ENCODE results near the gene HUNK. TPM values are rescaled to one million over a fixed set of nuclear protein-coding genes. Genes with fewer than 3 reads are reported as not detected.

The HUNK gene
- total RNA-seq, 1 experiment from 2014 or later: not detected

- 0 out of 2 replicates have a peak, but pooled peaks cover 10% of the 10 kb centered on the region for H3K27me3 ChIP-seq (ENCODE audit: insufficient read depth, low read depth)
- intact Hi-C loops (cut with micrococcal nuclease; ENCODE audit: unreplicated experiment): no loop called here
- no peak overlapping the region for H2AFZ ChIP-seq
- H3K79me2 ChIP-seq (ENCODE audit: low read depth): no peaks in the 10 kb centered on the region
- H3K27ac ChIP-seq: no peak overlapping the region
- no peaks in the 10 kb centered on the region for H3K9me3 ChIP-seq (ENCODE audit: insufficient read depth, low read depth)
- H3K4me2 ChIP-seq: no peak overlapping the region
- no peaks in the 10 kb centered on the region for H4K20me1 ChIP-seq (ENCODE audit: insufficient read depth)
- TF ChIP-seq EZH2 (IDR thresholded peaks at IDR 0.05; ENCODE audit: low read depth) (no peak), CTCF (conservative IDR thresholded peaks at IDR 0.05) (no peak)
- BruUV-seq (replicated peaks): no TSS peak
- H3K9me2 ChIP-seq (ENCODE audit: insufficient read depth): no peaks in the 10 kb centered on the region
- CTCF ChIA-PET: no interaction called here
- H3K4me3 ChIP-seq: no peak overlapping the region
- POLR2A ChIA-PET (ENCODE audit: unreplicated experiment): no interaction called here
- DNase-seq: no peak
- H3K4me1 ChIP-seq (replicated peaks; ENCODE audit: insufficient read depth): no peaks in the 10 kb centered on the region
- H3K36me3 ChIP-seq (ENCODE audit: low read depth): no peaks in the 10 kb centered on the region
- H3F3A ChIP-seq (ENCODE audit: insufficient read depth, low read depth): no peaks in the 10 kb centered on the region
These were observed 25.1 kb upstream of the HUNK start for GRCh38 chr21:31847761-31848160.

GRCh38 chr21:31848326-31848985 is 24.4 kb upstream of the HUNK start:
- intact Hi-C loops (cut with micrococcal nuclease; ENCODE audit: unreplicated experiment): no loop called here
- no peaks in the 10 kb centered on the region for H3K4me1 ChIP-seq (replicated peaks; ENCODE audit: insufficient read depth)
- no peak overlapping the region for H3K4me2 ChIP-seq
- no peaks in the 10 kb centered on the region for H3K79me2 ChIP-seq (ENCODE audit: low read depth)
- H3K9me3 ChIP-seq (ENCODE audit: insufficient read depth, low read depth): no peaks in the 10 kb centered on the region
- no peak overlapping the region for H3K27ac ChIP-seq
- ChIA-PET POLR2A (ENCODE audit: unreplicated experiment) (no interaction called here), CTCF (no interaction called here)
- H2AFZ ChIP-seq: no peak overlapping the region
- TF ChIP-seq EZH2 (IDR thresholded peaks at IDR 0.05; ENCODE audit: low read depth) (no peak), CTCF (conservative IDR thresholded peaks at IDR 0.05) (no peak)
- H3K4me3 ChIP-seq: no peak overlapping the region
- H3K27me3 ChIP-seq (ENCODE audit: insufficient read depth, low read depth): 0 out of 2 replicates have a peak, but pooled peaks cover 10% of the 10 kb centered on the region
- H3F3A ChIP-seq (ENCODE audit: insufficient read depth, low read depth): no peaks in the 10 kb centered on the region
- DNase-seq: no peak
- no peaks in the 10 kb centered on the region for H3K36me3 ChIP-seq (ENCODE audit: low read depth)
- no peaks in the 10 kb centered on the region for H3K9me2 ChIP-seq (ENCODE audit: insufficient read depth)
- BruUV-seq (replicated peaks): no TSS peak
- no peaks in the 10 kb centered on the region for H4K20me1 ChIP-seq (ENCODE audit: insufficient read depth)

- TF ChIP-seq CTCF (conservative IDR thresholded peaks at IDR 0.05) (no peak), EZH2 (IDR thresholded peaks at IDR 0.05; ENCODE audit: low read depth) (no peak)
- ChIA-PET POLR2A (ENCODE audit: unreplicated experiment) (no interaction called here), CTCF (interaction anchor here (0.6 kb wide), 1 partner anchor 111 kb away, joined by 14 read pairs; no protein-coding TSS in a partner anchor)
- Histone ChIP-seq H3K4me1 (replicated peaks; ENCODE audit: insufficient read depth) (no peaks in the 10 kb centered on the region), H3F3A (ENCODE audit: insufficient read depth, low read depth) (no peaks in the 10 kb centered on the region), H2AFZ (no peak overlapping the region), H3K4me3 (no peak overlapping the region), H4K20me1 (ENCODE audit: insufficient read depth) (no peaks in the 10 kb centered on the region), H3K9me2 (ENCODE audit: insufficient read depth) (no peaks in the 10 kb centered on the region), H3K9me3 (ENCODE audit: insufficient read depth, low read depth) (no peaks in the 10 kb centered on the region), H3K27ac (no peak overlapping the region), H3K4me2 (no peak overlapping the region), H3K36me3 (ENCODE audit: low read depth) (no peaks in the 10 kb centered on the region), H3K27me3 (ENCODE audit: insufficient read depth, low read depth) (0 out of 2 replicates have a peak, but pooled peaks cover 5% of the 10 kb centered on the region), H3K79me2 (ENCODE audit: low read depth) (no peaks in the 10 kb centered on the region)
- intact Hi-C loops (cut with micrococcal nuclease; ENCODE audit: unreplicated experiment): no loop called here
- DNase-seq: no peak
- BruUV-seq (replicated peaks): no TSS peak
These were observed 21.9 kb upstream of the HUNK start for GRCh38 chr21:31850886-31851285.

All from PC-9 (cell line).